GM18526 (cell line): ENCODE measurements around the gene LAMP5.

Experiments used
- POLR2A ChIP-seq: IDR thresholded peaks from 3 replicates; pipeline ENCODE4 v1.6.1; 2011; ENCODE audit not compliant: insufficient read length; ENCODE audit errors: extremely low read depth

The LAMP5 gene

DNA sequence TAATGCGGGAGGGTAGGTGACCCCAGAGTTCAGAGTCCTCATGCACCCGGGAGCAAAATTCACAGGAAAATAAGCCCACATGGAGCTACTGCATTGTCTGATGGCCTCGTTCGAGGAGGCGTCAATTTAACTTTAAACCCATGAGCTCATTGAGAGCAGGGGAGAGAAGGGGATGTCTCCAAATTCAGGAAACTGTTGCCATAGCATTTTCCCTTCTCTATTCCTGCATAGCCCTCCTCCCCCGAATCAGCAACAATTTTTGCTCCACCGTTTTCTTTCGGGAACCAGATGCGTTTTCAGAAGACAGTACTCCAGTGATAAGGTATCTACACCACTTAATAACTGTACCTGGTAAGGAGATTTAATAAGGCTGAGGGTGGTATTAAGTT is 324 bp upstream of the LAMP5 start:
- no peak for TF ChIP-seq POLR2A

DNA sequence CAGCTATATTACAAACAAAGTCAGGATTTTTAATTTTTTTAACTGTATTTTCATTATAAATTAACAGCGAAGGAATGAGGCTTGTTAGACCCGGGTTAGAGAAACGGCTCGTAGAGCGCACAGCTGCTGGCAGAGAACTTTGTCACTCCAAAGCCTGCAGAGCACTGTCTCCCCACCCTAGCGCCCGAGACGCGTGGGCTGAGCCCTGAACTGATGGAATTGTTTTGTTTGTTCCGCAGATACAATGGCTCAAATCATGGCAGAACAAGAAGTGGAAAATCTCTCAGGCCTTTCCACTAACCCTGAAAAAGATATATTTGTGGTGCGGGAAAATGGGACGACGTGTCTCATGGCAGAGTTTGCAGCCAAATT is 810 bp downstream of the LAMP5 start:
- no peak for TF ChIP-seq POLR2A

- no peak for TF ChIP-seq POLR2A
These were observed 1.4 kb downstream of the LAMP5 start for GRCh38 chr20:9515741-9516233.

- no peak for TF ChIP-seq POLR2A
These were observed 2.0 kb downstream of the LAMP5 start for GRCh38 chr20:9516234-9516871.

GRCh38 chr20:9517297-9518162 is 3.1 kb downstream of the LAMP5 start:
- no peak for TF ChIP-seq POLR2A

GRCh38 chr20:9518576-9519175 is 4.3 kb downstream of the LAMP5 start:
- no peak for TF ChIP-seq POLR2A

GRCh38 chr20:9520086-9520485 is 5.7 kb downstream of the LAMP5 start:
- no peak for TF ChIP-seq POLR2A

GRCh38 chr20:9523636-9524035 is 9.2 kb downstream of the LAMP5 start:
- TF ChIP-seq POLR2A, result no peak

- no peak for TF ChIP-seq POLR2A
These were observed 17.2 kb downstream of the LAMP5 start for GRCh38 chr20:9531581-9531980.

DNA sequence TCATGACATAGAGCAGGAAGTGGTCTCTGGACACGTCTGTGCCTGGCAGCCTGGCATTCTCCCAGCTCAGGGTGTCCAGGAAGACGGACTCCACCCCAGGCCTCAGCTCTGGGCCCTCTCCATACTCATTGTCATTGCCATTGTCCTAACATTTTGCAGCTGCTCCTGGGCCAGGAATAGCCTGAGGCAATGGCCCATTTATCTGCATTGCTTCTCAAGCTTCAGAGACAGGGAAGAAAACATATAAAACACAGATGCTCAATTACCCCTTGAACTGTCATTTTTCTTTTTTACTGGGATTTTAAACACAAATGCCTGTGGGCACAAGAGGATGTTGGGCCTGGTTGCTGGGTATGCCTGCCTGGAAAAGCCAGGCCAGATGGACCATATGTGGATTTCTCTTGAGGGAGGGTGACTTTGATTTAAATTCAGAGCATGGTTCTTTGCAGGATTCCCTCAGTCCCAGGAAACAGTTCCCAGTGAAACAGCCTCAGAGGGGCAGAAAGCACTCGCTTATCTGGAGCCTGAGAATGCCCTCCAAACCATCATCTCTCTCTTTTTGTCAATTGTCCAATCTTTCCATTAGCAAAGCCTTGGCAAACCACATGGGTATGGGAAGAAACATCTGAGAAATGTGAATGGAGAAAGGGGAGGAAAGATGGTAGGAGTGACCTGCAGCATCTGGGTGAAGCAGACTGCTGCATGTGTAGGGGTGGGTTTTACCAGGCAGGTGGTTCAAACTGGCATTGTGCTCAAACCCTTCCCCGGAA is 17.9 kb downstream of the LAMP5 start:
- no peak for TF ChIP-seq POLR2A

- no peak for TF ChIP-seq POLR2A
These were observed 19.6 kb downstream of the LAMP5 start for GRCh38 chr20:9534025-9534424.

GRCh38 chr20:9535449-9535848 is 21.1 kb downstream of the LAMP5 start:
- no peak for TF ChIP-seq POLR2A

- TF ChIP-seq POLR2A, result no peak
These were observed 28.8 kb downstream of the LAMP5 start for GRCh38 chr20:9543214-9543613.

GRCh38 chr20:9550283-9550682 is 35.9 kb downstream of the LAMP5 start:
- TF ChIP-seq POLR2A, result no peak

DNA sequence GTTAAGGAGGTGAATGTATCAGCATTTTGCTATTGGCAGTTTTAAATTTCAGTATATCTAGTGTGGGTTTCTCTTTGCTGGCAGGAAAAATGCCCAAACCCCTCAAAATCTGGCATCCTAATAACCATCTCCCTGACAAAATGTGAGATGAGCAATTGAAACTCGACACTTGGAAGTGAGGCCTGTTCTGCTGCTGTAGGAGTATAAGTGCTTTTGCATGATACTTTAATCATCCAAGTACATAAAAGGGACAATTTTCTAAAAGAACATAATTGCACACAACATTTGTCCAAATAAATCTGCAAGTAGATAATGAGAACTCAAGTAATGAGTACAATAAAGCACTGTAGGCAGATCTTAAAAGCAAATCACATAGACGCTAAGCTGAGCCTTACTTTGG is 36.5 kb downstream of the LAMP5 start:
- no peak for TF ChIP-seq POLR2A
